Heart left ventricle (tissue), 13 donors: ENCODE data around the gene PGAP3.

ENCODE experiments used
- CTCF ChIP-seq, 12 donors: fragments of 200-600 bp; sonication (generic) in 4 of 12; IDR thresholded peaks; one replicate each; pipeline versions ENCODE4 v1.5.0 to v1.8.0; 2018 to 2022; ENCODE audit warnings: antibody characterized with exemption in 12 of 12, mild to moderate bottlenecking in 5 of 12
- POLR2A ChIP-seq, 2 donors: fragments of 450-650 bp; IDR thresholded peaks; one replicate each; pipeline ENCODE4 v1.6.1; 2017; ENCODE audit warnings: antibody characterized with exemption in 2 of 2, mild to moderate bottlenecking in 2 of 2, moderate library complexity in 2 of 2
- donor health status: ischemic (EF 13 %, LVEDD 7.1; RV severe dilation, severe dysfunction).
- donor health status: DM: no; HTN: yes; CAD: no.
- donor health status: DM: no; HTN: no; CAD: no.
- donor health status: ischemic (EF 25% LVEDD 6.9; RV normal size, moderate dysfunction).
- donor health status: ischemic (EF 25% LVEDD 5.7; RV mildly dilated, moderate dysfunction).
- donor health status: ischemic (EF 35%, LVEDD 5.7; RV mildly dilated, moderate dysfunction).
- donor health status: nonischemic (EF 11% LVEDD 7.7; RV severe dilation, severe dysfunction).
- donor health status: DM: yes; HTN: yes; CAD: no.
- donor health status: PGD.
- donor health status: ischemic (EF 29% LVEDD 5.4; RV normal size, mild dysfunction).
- donor health status: nonischemic (EF 23%, LVEDD 6.1; RV moderate dilation, normal function).

- peak; percentile 6 to 87 for TF ChIP-seq POLR2A (IDR thresholded peaks at IDR 0.05)
- TF ChIP-seq CTCF (IDR thresholded peaks at IDR 0.05) = peak; percentile 88 to 98 (median 92)
These were observed 42.5 kb upstream of the PGAP3 start, which contains the start of gene MIEN1 for GRCh38 chr17:39730095-39730921.
